ENCODE data around the gene LAMC2. TPM values are rescaled to one million over a fixed set of nuclear protein-coding genes. Genes with fewer than 3 reads are reported as not detected.
A peak's percentile ranks its signal among the peaks of the same experiment; 100 is the strongest.
"Not testable (repeated sequence)": the region's sequence is repeated elsewhere in the genome, so short reads cannot be mapped to it uniquely, and the experiment has no call there.

LAMC2 gene
- total RNA-seq, 1 donor from 2014 or later: 4.5 TPM

GRCh38 chr1:183239220-183239742 lies 53.2 kb downstream of the LAMC2 start:
- Mint-ChIP-seq H3K9me3 (ENCODE audit: low read depth) (no peaks in the 10 kb centered on the region), H3K27ac (no peak overlapping the region), H3K36me3 (ENCODE audit: insufficient read depth) (no peaks in the 10 kb centered on the region), H3K4me3 (ENCODE audit: low read depth) (no peak overlapping the region), H3K27me3 (peaks cover 6% of the 10 kb centered on the region), H3K4me1 (ENCODE audit: low read depth) (peaks cover 9% of the 10 kb centered on the region)
- TF ChIP-seq CTCF (IDR thresholded peaks at IDR 0.05; ENCODE audit: unreplicated experiment): peak; percentile 10
- no peak for DNase-seq (ENCODE audit: low spot score, unreplicated experiment)

- no peak for TF ChIP-seq CTCF (IDR thresholded peaks at IDR 0.05; ENCODE audit: unreplicated experiment)
- H3K4me1 Mint-ChIP-seq (ENCODE audit: low read depth): peaks cover 6% of the 10 kb centered on the region
- H3K9me3 Mint-ChIP-seq (ENCODE audit: low read depth): no peaks in the 10 kb centered on the region
- no peak for DNase-seq (ENCODE audit: low spot score, unreplicated experiment)
- no peak overlapping the region for H3K27ac Mint-ChIP-seq
- H3K27me3 Mint-ChIP-seq: peaks cover 7% of the 10 kb centered on the region
- H3K36me3 Mint-ChIP-seq (ENCODE audit: insufficient read depth): no peaks in the 10 kb centered on the region
- no peak overlapping the region for H3K4me3 Mint-ChIP-seq (ENCODE audit: low read depth)
Observed at GRCh38 chr1:183239793-183240525, 53.9 kb downstream of the LAMC2 start.

GRCh38 chr1:183240526-183240825 lies 54.4 kb downstream of the LAMC2 start:
- no peak for TF ChIP-seq CTCF (IDR thresholded peaks at IDR 0.05; ENCODE audit: unreplicated experiment)

GRCh38 chr1:183240853-183241252 lies 54.8 kb downstream of the LAMC2 start:
- H3K36me3 Mint-ChIP-seq (ENCODE audit: insufficient read depth); H3K4me3 Mint-ChIP-seq (ENCODE audit: low read depth); H3K4me1 Mint-ChIP-seq (ENCODE audit: low read depth); DNase-seq (ENCODE audit: low spot score, unreplicated experiment); H3K9me3 Mint-ChIP-seq (ENCODE audit: low read depth); H3K27ac Mint-ChIP-seq: not testable (repeated sequence)
- H3K27me3 Mint-ChIP-seq: peaks cover 12% of the 10 kb centered on the region

More at GRCh38 chr1:183240526-183240825, 54.4 kb downstream of the LAMC2 start:
- Mint-ChIP-seq H3K4me1 (ENCODE audit: low read depth) (peaks cover 2% of the 10 kb centered on the region), H3K4me3 (ENCODE audit: low read depth) (no peak overlapping the region), H3K36me3 (ENCODE audit: insufficient read depth) (no peaks in the 10 kb centered on the region), H3K9me3 (ENCODE audit: low read depth) (no peaks in the 10 kb centered on the region), H3K27me3 (peaks cover 9% of the 10 kb centered on the region), H3K27ac (no peak overlapping the region)
- no peak for DNase-seq (ENCODE audit: low spot score, unreplicated experiment)

- H3K27me3 Mint-ChIP-seq: peaks cover 15% of the 10 kb centered on the region
Observed at GRCh38 chr1:183241471-183241870, 55.4 kb downstream of the LAMC2 start.

More at GRCh38 chr1:183241471-183241870, 55.4 kb downstream of the LAMC2 start:
- Mint-ChIP-seq H3K36me3 (ENCODE audit: insufficient read depth) (no peaks in the 10 kb centered on the region), H3K4me1 (ENCODE audit: low read depth) (peaks cover 1% of the 10 kb centered on the region), H3K27ac (no peak overlapping the region), H3K9me3 (ENCODE audit: low read depth) (no peaks in the 10 kb centered on the region), H3K4me3 (ENCODE audit: low read depth) (no peak overlapping the region)
- DNase-seq (ENCODE audit: low spot score, unreplicated experiment): no peak
- no peak for TF ChIP-seq CTCF (IDR thresholded peaks at IDR 0.05; ENCODE audit: unreplicated experiment)
